Fibroblast of skin of right biceps (primary cell): Measurements from ENCODE around the gene FGD6.
A peak's percentile ranks its signal among the peaks of the same experiment; 100 is the strongest.
"Not testable (repeated sequence)": the region's sequence is repeated elsewhere in the genome, so short reads cannot be mapped to it uniquely, and the experiment has no call there.

Experiments used
- DNase-seq: peaks from one replicate; pipeline ENCODE4 v3.0.0-alpha.2; 2013

FGD6 gene

GRCh38 chr12:95204141-95204866 lies 13.0 kb downstream of the FGD6 start:
- DNase-seq = peak; percentile 96

- DNase-seq = no peak
Measured at GRCh38 chr12:95203487-95204030, 13.7 kb downstream of the FGD6 start.

GRCh38 chr12:95202691-95203486 lies 14.4 kb downstream of the FGD6 start:
- peak; percentile 61 for DNase-seq

GRCh38 chr12:95201056-95201670 lies 16.1 kb downstream of the FGD6 start:
- peak; percentile 79 for DNase-seq

- DNase-seq = no peak
Measured at GRCh38 chr12:95200128-95200894, 17.0 kb downstream of the FGD6 start.

- DNase-seq = no peak
Measured at GRCh38 chr12:95198914-95199313, 18.4 kb downstream of the FGD6 start.

GRCh38 chr12:95197636-95198035 lies 19.6 kb downstream of the FGD6 start:
- DNase-seq = no peak

- not testable (repeated sequence) for DNase-seq
Measured at GRCh38 chr12:95196875-95197569, 20.2 kb downstream of the FGD6 start.

GRCh38 chr12:95195122-95195521 lies 22.1 kb downstream of the FGD6 start:
- DNase-seq = no peak

GRCh38 chr12:95193139-95193538 lies 24.1 kb downstream of the FGD6 start:
- no peak for DNase-seq

- no peak for DNase-seq
Measured at GRCh38 chr12:95192271-95192670, 25.0 kb downstream of the FGD6 start.

- no peak for DNase-seq
Measured at GRCh38 chr12:95191060-95191696, 26.1 kb downstream of the FGD6 start.

- DNase-seq = no peak
Measured at GRCh38 chr12:95187865-95188415, 29.3 kb downstream of the FGD6 start.

GRCh38 chr12:95185854-95186253 lies 31.4 kb downstream of the FGD6 start:
- no peak for DNase-seq

GRCh38 chr12:95185072-95185471 lies 32.2 kb downstream of the FGD6 start:
- no peak for DNase-seq

- no peak for DNase-seq
Measured at GRCh38 chr12:95184121-95184520, 33.1 kb downstream of the FGD6 start.

GRCh38 chr12:95182868-95183415 lies 34.3 kb downstream of the FGD6 start:
- peak; percentile 90 for DNase-seq

GRCh38 chr12:95181103-95181502 lies 36.2 kb downstream of the FGD6 start:
- no peak for DNase-seq

GRCh38 chr12:95179011-95179410 lies 38.3 kb downstream of the FGD6 start:
- DNase-seq = no peak

- no peak for DNase-seq
Measured at GRCh38 chr12:95178136-95178535, 39.1 kb downstream of the FGD6 start.

GRCh38 chr12:95177201-95177768 lies 40.0 kb downstream of the FGD6 start:
- no peak for DNase-seq
